Body of pancreas (tissue), 4 donors: ENCODE measurements around the gene PPARGC1A.

ENCODE experiments used
- POLR2A ChIP-seq, 3 donors: fragments of 450-650 bp; IDR thresholded peaks; one replicate each; pipeline ENCODE4 v1.6.1; 2016; ENCODE audit warnings: antibody characterized with exemption in 3 of 3, mild to moderate bottlenecking in 2 of 3
- TF ChIP-seq, protein P1 (sequence below), 7 experiments: fragments of 450-650 bp in 4 of 7; fragments of 200-600 bp in 3 of 7; sonication (generic) in 3 of 7; IDR thresholded peaks; one replicate each; pipeline ENCODE4 v1.5.1; 2016 to 2019; ENCODE audit warnings: antibody characterized with exemption in 7 of 7

DNA sequence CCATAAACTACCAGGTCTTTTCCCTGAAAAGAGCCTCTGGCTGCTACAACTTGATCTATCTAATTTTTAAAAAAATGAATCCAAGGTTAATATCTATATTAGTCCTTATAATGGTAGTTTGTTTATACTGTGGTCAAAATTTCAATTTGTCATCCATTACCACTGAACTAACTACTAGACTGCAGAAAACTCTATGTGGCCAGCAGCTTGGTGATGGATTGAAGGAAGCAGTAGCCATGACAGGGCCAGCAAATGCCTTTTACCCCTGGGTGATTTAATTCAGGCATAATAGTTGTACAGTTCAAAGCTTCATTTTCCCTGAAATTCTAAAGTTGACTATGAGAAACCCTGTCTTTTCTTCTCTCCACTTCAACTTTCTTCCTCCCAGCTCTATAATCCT is 30.4 kb upstream of the PPARGC1A start:
- TF ChIP-seq, protein P1, sequence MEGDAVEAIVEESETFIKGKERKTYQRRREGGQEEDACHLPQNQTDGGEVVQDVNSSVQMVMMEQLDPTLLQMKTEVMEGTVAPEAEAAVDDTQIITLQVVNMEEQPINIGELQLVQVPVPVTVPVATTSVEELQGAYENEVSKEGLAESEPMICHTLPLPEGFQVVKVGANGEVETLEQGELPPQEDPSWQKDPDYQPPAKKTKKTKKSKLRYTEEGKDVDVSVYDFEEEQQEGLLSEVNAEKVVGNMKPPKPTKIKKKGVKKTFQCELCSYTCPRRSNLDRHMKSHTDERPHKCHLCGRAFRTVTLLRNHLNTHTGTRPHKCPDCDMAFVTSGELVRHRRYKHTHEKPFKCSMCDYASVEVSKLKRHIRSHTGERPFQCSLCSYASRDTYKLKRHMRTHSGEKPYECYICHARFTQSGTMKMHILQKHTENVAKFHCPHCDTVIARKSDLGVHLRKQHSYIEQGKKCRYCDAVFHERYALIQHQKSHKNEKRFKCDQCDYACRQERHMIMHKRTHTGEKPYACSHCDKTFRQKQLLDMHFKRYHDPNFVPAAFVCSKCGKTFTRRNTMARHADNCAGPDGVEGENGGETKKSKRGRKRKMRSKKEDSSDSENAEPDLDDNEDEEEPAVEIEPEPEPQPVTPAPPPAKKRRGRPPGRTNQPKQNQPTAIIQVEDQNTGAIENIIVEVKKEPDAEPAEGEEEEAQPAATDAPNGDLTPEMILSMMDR (IDR thresholded peaks at IDR 0.05), result no peak
- no peak for TF ChIP-seq POLR2A (IDR thresholded peaks at IDR 0.05)
